PFSK-1 (cell line): Measurements from ENCODE around the gene ACSF3.

ENCODE experiments used
- FOXP2 ChIP-seq: optimal IDR thresholded peaks from 2 replicates; pipeline ENCODE3; 2011; ENCODE audit warnings: borderline replicate concordance, control low read depth, inconsistent platforms; ENCODE audit not compliant: insufficient read depth; ENCODE audit errors: extremely low read length, extremely low read depth
- POLR2AphosphoS5 ChIP-seq: IDR thresholded peaks from 2 replicates; pipeline ENCODE4 v1.6.1; 2012; ENCODE audit warnings: low read depth, mild to moderate bottlenecking, control low read depth, low read length, moderate library complexity
- SIN3A ChIP-seq: IDR thresholded peaks from 2 replicates; pipeline ENCODE4 v1.6.1; 2012; ENCODE audit warnings: mild to moderate bottlenecking, low read length, moderate library complexity, borderline replicate concordance; ENCODE audit not compliant: insufficient read depth
- TAF1 ChIP-seq: IDR thresholded peaks from 2 replicates; pipeline ENCODE4 v1.6.1; 2012; ENCODE audit warnings: low read length, control low read depth, borderline replicate concordance; ENCODE audit not compliant: insufficient read depth
- TF ChIP-seq, protein P1 (sequence below), 2 experiments: IDR thresholded peaks; 2 replicates each; pipeline versions ENCODE4 v1.6.1 to v1.8.0; 2011 to 2012; ENCODE audit warnings: low read depth in 2 of 2, low read length in 2 of 2, control low read depth in 1 of 2, inconsistent platforms in 1 of 2, mild to moderate bottlenecking in 1 of 2, moderate library complexity in 1 of 2; ENCODE audit not compliant: insufficient read depth in 1 of 2

The ACSF3 gene

DNA sequence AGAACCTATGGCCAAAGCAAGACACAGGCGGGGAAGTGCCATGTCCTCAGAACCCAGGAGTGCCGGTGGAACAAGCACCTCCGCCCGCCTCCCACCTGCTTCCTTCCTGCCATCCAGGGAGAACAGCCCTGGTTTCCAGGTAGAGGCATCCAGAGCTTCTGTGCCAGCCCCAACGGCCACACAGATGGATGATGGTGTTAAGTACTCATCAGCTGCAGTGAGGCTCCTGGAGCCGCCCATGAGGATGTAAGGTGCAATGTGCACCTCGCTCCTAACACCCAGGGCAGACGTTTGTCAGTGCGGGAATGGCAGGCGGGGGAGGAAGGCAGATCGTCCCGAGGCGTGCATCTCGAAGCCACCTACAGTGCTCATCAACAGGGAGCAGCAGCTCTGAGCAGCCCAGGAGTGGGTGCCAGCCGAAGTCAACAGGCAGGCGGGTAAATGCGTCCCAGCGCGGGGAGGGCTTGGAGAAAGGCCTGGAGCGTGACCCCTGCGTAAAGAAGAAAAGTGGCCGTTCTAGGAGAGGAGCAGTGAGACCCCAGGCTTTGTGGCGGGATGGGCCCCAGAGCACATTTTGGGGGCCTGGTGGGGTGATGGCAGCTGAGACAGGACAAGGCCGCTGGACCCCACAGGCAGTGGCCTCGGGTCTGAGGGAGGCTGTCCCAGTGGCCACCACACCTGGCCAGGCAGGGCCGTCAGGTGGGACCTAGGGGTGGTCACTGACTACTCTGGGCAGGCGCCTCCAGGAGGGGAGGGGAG is 46.1 kb upstream of the ACSF3 start:
- TF ChIP-seq TAF1, result no peak
- TF ChIP-seq FOXP2, result no peak
- TF ChIP-seq POLR2AphosphoS5, result no peak
- TF ChIP-seq, protein P1, sequence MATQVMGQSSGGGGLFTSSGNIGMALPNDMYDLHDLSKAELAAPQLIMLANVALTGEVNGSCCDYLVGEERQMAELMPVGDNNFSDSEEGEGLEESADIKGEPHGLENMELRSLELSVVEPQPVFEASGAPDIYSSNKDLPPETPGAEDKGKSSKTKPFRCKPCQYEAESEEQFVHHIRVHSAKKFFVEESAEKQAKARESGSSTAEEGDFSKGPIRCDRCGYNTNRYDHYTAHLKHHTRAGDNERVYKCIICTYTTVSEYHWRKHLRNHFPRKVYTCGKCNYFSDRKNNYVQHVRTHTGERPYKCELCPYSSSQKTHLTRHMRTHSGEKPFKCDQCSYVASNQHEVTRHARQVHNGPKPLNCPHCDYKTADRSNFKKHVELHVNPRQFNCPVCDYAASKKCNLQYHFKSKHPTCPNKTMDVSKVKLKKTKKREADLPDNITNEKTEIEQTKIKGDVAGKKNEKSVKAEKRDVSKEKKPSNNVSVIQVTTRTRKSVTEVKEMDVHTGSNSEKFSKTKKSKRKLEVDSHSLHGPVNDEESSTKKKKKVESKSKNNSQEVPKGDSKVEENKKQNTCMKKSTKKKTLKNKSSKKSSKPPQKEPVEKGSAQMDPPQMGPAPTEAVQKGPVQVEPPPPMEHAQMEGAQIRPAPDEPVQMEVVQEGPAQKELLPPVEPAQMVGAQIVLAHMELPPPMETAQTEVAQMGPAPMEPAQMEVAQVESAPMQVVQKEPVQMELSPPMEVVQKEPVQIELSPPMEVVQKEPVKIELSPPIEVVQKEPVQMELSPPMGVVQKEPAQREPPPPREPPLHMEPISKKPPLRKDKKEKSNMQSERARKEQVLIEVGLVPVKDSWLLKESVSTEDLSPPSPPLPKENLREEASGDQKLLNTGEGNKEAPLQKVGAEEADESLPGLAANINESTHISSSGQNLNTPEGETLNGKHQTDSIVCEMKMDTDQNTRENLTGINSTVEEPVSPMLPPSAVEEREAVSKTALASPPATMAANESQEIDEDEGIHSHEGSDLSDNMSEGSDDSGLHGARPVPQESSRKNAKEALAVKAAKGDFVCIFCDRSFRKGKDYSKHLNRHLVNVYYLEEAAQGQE (IDR thresholded peaks at IDR 0.05; ENCODE audit: insufficient read depth in 1 of 2, low read depth in 2 of 2, low read length in 2 of 2), result no peak
- TF ChIP-seq SIN3A, result no peak

DNA sequence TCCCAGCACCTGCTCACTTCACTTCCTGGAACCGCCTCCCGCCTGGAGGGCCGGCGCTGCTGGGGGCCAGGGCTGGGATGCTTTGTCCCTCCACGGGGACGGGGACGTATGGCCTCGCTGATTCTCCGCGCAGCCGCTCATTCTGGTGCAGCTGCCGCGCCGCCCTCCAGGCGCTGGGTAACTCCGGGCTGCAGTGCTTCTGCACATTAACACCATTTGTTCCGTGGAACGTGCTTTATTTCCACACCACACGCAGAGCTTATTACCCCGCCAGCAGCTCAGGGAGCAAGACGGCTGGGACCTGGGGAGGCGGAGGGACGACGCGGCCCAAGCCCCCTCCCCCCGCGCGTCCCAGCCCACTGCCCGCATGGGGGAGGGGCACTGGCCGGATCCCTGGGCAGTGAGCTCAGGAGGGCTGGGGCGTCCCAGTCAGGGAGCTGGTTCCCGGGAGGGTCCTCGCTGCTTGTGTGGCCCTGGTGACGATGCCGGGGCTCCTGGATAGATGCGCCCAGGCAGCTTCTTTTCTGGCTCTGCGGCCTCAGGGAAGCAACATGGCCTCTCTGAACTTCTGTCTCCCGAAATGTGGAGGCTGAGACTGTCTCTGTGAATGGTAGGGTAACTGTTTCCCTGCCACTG is 45.4 kb upstream of the ACSF3 start:
- TF ChIP-seq POLR2AphosphoS5 (no peak), SIN3A (no peak), FOXP2 (no peak), TAF1 (no peak)
- TF ChIP-seq, protein P1 (IDR thresholded peaks at IDR 0.05; ENCODE audit: insufficient read depth in 1 of 2, low read depth in 2 of 2, low read length in 2 of 2), result no peak

DNA sequence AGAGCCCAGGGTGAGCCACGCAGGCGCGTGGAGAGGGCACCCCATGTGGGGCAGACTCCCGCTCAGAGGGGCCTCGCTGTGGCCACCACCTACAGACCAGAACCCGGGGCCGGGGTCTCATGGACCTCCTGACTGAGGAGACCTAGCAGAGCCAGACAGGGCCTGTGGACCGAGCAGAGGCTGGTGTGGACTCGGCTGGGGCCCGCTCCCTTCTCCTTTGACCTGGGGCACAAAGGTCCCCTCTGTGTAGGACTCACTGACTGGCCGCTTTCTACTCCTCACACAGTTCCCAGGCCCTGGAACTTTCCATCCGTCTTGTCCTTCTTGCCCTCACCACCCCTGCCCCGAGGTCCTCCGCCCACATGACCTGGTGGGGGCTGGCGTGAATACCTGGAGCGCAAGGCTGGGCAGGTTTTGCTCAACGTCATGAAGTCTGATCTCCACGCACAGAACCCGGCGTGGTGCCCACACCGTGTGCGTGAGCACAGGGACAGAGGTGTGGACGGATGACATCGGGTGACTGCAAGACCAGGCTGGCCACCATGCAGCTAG is 44.7 kb upstream of the ACSF3 start:
- TF ChIP-seq, protein P1 (IDR thresholded peaks at IDR 0.05; ENCODE audit: insufficient read depth in 1 of 2, low read depth in 2 of 2, low read length in 2 of 2), result no peak
- TF ChIP-seq FOXP2 (no peak), POLR2AphosphoS5 (no peak), SIN3A (no peak), TAF1 (no peak)

DNA sequence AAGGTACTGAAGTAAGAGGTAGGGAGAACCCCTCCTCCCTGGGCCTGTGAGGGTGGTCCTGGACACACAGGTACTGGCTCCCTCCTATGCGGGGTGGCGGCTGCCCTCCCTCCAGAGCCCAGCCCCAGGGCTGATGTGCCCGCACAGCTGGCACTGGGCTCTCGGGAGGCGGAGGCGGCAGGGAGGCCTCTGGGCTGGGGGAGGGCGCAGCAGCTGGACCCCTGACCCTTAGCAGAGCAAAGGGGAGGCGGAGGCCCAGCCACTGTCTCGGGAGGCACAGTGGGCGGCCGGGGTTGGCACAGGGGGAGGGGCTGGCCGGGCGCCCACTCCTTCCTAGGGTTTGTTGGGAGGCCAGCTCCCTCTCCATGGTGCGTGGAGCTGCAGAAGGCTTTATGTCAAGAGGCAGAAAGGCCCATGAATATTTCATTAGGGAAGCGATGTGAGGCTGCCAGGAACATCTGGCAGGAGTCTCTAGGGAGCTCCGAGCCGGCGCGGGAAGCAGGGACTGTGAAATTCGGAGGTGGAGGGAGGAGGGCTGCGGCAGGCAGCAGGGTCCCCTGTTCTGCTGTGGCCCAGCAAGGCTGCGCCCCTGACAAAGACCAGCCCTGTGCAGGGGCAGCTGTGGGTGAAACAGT is 44.1 kb upstream of the ACSF3 start:
- TF ChIP-seq TAF1, result no peak
- no peak for TF ChIP-seq SIN3A
- TF ChIP-seq FOXP2, result no peak
- TF ChIP-seq, protein P1 (IDR thresholded peaks at IDR 0.05; ENCODE audit: insufficient read depth in 1 of 2, low read depth in 2 of 2, low read length in 2 of 2), result no peak
- no peak for TF ChIP-seq POLR2AphosphoS5
